Measurements from ENCODE around the gene FCRL6.

GRCh38 chr1:159828176-159828575 lies 26.0 kb downstream of the FCRL6 start:
- TF ChIP-seq EP300 (IDR thresholded peaks at IDR 0.05), result no peak
- TF ChIP-seq CTCF (IDR thresholded peaks at IDR 0.05), result no peak
- TF ChIP-seq POLR2A (IDR thresholded peaks at IDR 0.05), result no peak
